ENCODE data around the gene RNF145. TPM values are rescaled to one million over a fixed set of nuclear protein-coding genes. Genes with fewer than 3 reads are reported as not detected.
A peak's percentile ranks its signal among the peaks of the same experiment; 100 is the strongest.
"Not testable (repeated sequence)": the region's sequence is repeated elsewhere in the genome, so short reads cannot be mapped to it uniquely, and the experiment has no call there.

RNF145 gene
- total RNA-seq, 6 experiments from 2014 or later: 69.8 to 88.1 (median 78.6) TPM

DNA sequence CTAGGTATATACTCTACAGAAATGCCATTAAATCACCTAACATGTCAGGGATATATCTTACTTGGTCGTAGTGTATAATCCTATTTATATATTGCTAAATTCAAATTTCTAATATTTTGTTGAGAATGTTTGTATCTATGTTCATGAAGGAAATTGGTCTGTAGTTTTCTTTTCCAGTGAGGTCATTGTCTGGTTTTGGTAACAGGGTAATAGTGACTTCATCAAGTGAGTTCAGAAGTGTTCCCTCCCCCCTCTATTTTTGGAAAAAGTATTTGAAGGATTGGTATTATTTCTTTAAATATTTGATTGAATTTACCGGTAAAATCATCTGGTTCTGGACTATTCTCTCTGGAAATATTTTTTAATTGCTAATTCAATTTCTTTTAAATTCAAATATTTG, 86.2 kb downstream of the RNF145 start:
- TF ChIP-seq CTCF (IDR thresholded peaks at IDR 0.05): no peak
- no peak overlapping the region for H3K4me3 Mint-ChIP-seq
- peaks cover 10% of the 10 kb centered on the region for H3K27me3 Mint-ChIP-seq (ENCODE audit: insufficient read depth)

GRCh38 chr5:159121061-159121460, 88.3 kb downstream of the RNF145 start:
- peaks cover 8% of the 10 kb centered on the region; the same call in 1 of the 2 replicates for H3K9me3 Mint-ChIP-seq
- 0 out of 2 replicates have a peak, but pooled peaks cover 4% of the 10 kb centered on the region for H3K36me3 Mint-ChIP-seq (ENCODE audit: low read depth)
- peak overlapping the region; percentile 13; the same call in 1 of the 2 replicates for H3K4me3 Mint-ChIP-seq
- peaks cover 10% of the 10 kb centered on the region for H3K27me3 Mint-ChIP-seq (ENCODE audit: insufficient read depth)
- H3K4me1 Mint-ChIP-seq (ENCODE audit: low read depth): peaks cover 8% of the 10 kb centered on the region; the same call in 1 of the 2 replicates
- no peak for TF ChIP-seq CTCF (IDR thresholded peaks at IDR 0.05)
- no peak for DNase-seq
- H3K27ac Mint-ChIP-seq: no peak overlapping the region

More for the DNA sequence above, 86.2 kb downstream of the RNF145 start:
- H3K36me3 Mint-ChIP-seq (ENCODE audit: low read depth): 0 out of 2 replicates have a peak, but pooled peaks cover 4% of the 10 kb centered on the region
- no peak overlapping the region for H3K27ac Mint-ChIP-seq
- H3K4me1 Mint-ChIP-seq (ENCODE audit: low read depth): peaks cover 8% of the 10 kb centered on the region; the same call in 1 of the 2 replicates
- no peak for DNase-seq
- peaks cover 7% of the 10 kb centered on the region; the same call in 1 of the 2 replicates for H3K9me3 Mint-ChIP-seq

DNA sequence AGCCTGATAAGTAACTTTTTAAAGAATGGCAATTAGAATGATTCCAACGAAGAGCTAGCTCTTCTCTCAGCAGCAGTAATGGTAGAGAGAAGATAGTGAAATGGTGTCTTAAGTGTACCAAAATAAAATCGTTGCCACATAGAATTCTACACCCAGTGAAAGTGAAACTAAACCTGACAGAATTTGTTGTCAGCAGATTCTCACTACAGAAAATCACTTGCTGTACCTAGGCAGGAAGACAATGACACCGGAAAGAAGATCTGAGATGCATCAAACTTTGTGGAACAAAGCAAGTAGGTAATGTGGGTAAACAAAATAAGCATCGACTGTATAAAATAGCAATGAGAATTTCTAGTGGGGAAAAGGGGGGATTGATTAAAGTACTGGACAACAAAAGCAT, 88.9 kb downstream of the RNF145 start:
- peak overlapping the region; percentile 71 for H3K4me3 Mint-ChIP-seq
- 0 out of 2 replicates have a peak, but pooled peaks cover 4% of the 10 kb centered on the region for H3K36me3 Mint-ChIP-seq (ENCODE audit: low read depth)
- H3K4me1 Mint-ChIP-seq (ENCODE audit: low read depth): peaks cover 8% of the 10 kb centered on the region; the same call in 1 of the 2 replicates
- peaks cover 4% of the 10 kb centered on the region; the same call in 1 of the 2 replicates for H3K9me3 Mint-ChIP-seq
- no peak for TF ChIP-seq CTCF (IDR thresholded peaks at IDR 0.05)
- H3K27ac Mint-ChIP-seq: no peak overlapping the region
- peaks cover 10% of the 10 kb centered on the region for H3K27me3 Mint-ChIP-seq (ENCODE audit: insufficient read depth)
- DNase-seq: no peak

DNA sequence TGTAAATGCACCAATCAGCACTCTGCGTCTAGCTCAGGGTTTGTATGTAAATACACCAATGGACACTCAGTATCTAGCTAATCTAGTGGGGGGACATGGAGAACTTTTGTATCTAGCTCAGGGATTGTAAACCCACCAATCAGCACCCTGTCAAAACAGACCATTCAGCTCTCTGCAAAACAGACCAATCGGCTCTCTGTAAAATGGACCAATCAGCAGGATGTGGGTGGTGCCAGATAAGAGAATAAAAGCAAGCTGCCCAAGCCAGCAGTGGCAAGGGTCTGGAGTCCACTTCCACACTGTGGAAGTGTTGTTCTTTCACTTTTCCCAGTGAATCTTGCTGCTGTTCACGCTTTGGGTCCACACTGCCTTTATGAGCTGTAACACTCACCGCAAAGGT, 89.5 kb downstream of the RNF145 start:
- not testable (repeated sequence) for H3K36me3 Mint-ChIP-seq (ENCODE audit: low read depth); H3K27ac Mint-ChIP-seq; H3K9me3 Mint-ChIP-seq; H3K4me1 Mint-ChIP-seq (ENCODE audit: low read depth); DNase-seq
- Mint-ChIP-seq H3K27me3 (ENCODE audit: insufficient read depth) (peaks cover 14% of the 10 kb centered on the region), H3K4me3 (peak overlapping the region; percentile 71)

DNA sequence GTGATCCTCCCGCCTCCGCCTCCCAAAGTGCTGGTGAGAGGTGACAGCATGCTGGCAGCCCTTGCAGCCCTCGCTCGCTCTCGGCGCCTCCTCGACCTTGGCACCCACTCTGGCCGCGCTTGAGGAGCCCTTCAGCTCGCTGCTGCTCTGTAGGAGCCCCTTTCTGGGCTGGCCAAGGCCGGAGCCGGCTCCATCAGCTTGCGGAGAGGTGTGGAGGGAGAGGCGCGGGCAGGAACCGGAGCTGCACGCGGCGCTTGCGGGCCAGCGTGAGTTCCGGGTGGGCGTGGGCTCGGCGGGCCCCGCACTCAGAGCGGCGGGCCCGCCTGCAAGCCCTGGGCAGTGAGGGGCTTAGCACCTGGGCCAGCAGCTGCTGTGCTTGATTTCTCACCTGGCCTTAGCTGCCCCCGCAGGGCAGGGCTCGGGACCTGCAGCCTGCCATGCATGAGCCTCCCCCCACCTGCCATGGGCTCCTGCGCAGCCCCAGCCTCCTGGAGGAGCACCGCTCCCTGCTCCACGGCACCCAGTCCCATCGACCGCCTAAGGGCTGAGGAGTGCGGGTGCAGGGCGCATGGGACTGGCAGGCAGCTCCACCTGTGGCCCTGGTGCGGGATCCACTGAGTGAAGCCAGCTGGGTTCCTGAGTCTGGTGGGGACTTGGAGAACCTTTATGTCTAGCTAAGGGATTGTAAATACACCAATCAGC, 90.2 kb downstream of the RNF145 start:
- DNase-seq; H3K9me3 Mint-ChIP-seq; H3K4me3 Mint-ChIP-seq; H3K36me3 Mint-ChIP-seq (ENCODE audit: low read depth); H3K4me1 Mint-ChIP-seq (ENCODE audit: low read depth); H3K27ac Mint-ChIP-seq: not testable (repeated sequence)
- H3K27me3 Mint-ChIP-seq (ENCODE audit: insufficient read depth): peaks cover 13% of the 10 kb centered on the region

DNA sequence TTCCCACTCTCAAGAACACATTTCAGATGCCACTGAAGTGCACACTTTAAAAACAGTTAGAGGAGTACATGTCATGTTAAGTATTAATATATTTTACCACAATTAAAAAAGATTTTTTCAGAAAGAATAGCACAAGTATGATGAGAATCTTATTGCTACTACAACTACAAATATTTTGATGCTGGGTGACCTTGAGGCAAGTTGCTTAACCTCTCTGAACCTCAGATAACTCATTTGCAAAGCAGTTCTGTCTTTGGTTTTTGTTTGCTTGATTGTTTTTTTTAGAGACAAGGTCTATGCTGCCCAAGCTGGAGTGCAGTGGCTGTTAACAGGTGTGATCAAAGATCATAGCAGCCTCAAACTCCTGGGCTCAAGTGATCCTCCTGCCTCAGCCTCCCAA, 95.9 kb downstream of the RNF145 start:
- Mint-ChIP-seq H3K27me3 (ENCODE audit: insufficient read depth) (peaks cover 18% of the 10 kb centered on the region), H3K27ac (no peak overlapping the region), H3K36me3 (ENCODE audit: low read depth) (no peaks in the 10 kb centered on the region), H3K4me1 (ENCODE audit: low read depth) (no peaks in the 10 kb centered on the region), H3K9me3 (peaks cover 3% of the 10 kb centered on the region; the same call in 1 of the 2 replicates), H3K4me3 (no peak overlapping the region)
- TF ChIP-seq CTCF (IDR thresholded peaks at IDR 0.05): no peak
- DNase-seq: no peak

All from HFFc6 (cell line).